ENCODE data around the gene HNF1B.

Gene HNF1B

DNA sequence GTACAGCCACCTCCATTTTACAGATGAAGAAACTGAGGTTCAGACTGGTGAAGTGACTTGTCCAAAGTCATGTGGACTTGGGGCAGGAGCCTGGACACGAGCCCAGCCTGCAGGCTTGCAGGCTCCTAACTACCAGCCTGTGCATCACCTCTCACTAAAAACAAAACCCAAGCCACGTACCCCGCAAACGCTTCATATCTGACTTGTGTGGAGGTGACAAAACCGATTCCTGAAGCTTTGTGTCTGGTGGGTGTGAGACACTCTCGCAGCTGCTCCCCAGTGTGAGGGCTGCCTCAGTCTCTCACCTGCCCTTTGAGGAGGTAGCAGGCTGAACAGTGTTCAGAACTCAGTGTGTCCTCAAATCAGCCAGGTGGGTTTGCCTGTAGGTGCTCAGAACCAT is 8.4 kb downstream of the HNF1B start:
- DNase-seq (ENCODE audit: low read depth): no peak

DNA sequence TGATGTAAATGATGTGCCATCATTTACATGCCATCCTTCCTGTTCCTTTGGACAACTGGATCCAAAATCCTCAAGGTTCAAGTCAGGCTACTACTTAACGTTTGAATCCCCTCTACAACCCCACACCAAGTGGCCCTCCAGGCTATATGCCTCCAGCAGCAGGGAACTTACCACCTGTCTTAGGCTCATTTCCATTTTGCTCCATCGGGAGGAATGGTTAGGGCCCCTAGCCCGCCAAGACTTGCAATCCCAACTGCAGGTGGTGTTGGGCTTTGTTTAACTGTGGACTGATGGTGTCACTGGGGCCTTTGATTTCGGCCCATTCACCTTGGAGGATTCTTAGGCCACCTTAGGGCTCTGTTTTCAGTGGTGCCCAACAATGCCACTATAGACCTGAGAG is 9.7 kb downstream of the HNF1B start:
- DNase-seq (ENCODE audit: low read depth): no peak

- no peak for DNase-seq (ENCODE audit: low read depth)
Measured at GRCh38 chr17:37732316-37732715, 12.5 kb downstream of the HNF1B start.

DNA sequence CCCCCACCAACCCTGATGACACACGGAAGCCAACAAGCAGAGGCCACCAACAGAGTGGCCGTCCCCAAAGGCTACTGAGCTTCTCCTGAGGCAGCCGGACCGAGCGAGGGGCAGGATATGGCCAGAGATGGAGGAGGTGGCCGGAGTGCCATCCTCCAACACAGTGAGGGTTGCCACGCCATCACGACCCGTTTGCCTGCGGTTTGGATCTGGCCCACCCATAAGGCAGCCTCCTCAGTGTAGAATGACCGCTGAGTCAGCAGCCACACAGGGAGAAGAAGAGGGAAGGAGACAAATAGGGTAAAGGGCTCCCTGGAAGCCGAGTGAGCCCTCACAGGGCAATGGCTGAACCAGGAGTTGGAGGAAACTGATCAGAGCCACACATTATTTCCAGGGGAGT is 13.8 kb downstream of the HNF1B start:
- no peak for DNase-seq (ENCODE audit: low read depth)

- DNase-seq (ENCODE audit: low read depth): no peak
Measured at GRCh38 chr17:37729905-37730304, 15.0 kb downstream of the HNF1B start.

GRCh38 chr17:37726891-37727675 is 17.8 kb downstream of the HNF1B start:
- DNase-seq (ENCODE audit: low read depth): no peak

GRCh38 chr17:37726248-37726647 is 18.6 kb downstream of the HNF1B start:
- DNase-seq (ENCODE audit: low read depth): no peak

DNA sequence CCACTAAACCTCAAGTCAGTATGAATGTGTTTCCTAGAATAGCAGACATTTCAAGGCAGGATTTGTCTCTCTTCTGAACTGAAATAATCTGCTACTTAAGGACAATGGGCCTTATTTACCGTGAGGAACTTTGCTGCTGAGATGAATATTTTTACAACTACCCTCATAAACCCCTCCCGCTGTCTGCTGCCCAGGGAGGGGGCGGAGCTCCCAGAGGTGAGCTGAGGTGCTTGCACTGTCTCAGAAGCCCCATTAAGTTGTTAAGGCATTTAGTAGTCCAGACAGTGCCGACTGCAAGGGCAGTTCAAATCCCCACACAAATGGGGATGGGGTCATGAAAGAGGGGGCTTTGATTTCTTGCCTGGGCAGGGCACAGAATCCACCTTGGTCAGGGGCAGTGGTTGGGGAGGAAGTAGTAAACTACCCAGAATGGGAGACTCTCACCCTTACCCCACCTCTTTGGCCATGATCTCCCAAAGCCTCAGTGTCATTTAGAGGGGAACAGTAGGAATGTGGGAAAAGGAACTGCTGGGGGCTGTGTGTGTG is 19.2 kb downstream of the HNF1B start:
- no peak for DNase-seq (ENCODE audit: low read depth)

GRCh38 chr17:37725021-37725595 is 19.8 kb downstream of the HNF1B start:
- DNase-seq (ENCODE audit: low read depth): no peak

DNA sequence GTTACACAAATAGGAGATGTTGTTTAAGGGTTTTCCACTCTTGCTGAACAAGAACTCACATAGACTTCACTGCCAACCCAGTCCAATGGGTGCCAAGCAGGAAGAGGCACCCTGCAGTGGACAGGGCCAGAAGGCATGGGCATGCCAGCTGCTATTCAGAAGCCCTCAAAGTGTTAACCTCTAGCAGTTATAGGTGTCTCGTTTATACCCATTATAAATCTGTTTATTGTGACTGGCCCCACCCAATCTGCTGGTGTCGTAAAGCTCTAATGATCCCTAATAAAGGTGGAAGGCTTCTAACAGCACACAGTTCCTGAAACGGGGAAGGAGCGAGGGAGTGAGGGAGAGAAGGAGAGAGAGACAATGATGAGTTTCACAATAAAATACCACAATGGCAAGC is 23.9 kb downstream of the HNF1B start:
- DNase-seq (ENCODE audit: low read depth): no peak

GRCh38 chr17:37719866-37720265 is 25.0 kb downstream of the HNF1B start:
- DNase-seq (ENCODE audit: low read depth): no peak

- no peak for DNase-seq (ENCODE audit: low read depth)
Measured at GRCh38 chr17:37718324-37719048, 26.4 kb downstream of the HNF1B start.

GRCh38 chr17:37717627-37718323 is 27.1 kb downstream of the HNF1B start:
- no peak for DNase-seq (ENCODE audit: low read depth)

- no peak for DNase-seq (ENCODE audit: low read depth)
Measured at GRCh38 chr17:37714897-37715296, 30.0 kb downstream of the HNF1B start.

DNA sequence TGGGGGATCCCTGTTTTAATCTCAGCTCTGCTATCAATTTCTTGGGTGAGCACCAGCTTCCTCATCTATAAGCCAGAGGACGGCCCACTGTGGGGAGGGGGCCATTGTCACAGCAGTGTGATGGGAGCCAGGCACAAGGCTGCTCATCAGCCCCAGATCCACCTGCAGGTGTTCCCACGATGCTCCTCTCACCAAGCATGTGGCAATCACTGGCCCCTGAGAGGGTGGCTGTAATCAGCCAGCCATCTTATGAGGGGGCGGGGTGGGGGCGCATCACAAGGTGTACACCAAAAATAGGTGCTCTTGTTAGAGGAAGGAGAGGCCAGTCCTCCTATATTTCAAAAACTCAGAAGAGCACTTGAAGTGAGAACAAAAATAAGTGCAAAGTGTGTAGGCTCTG is 31.2 kb downstream of the HNF1B start:
- no peak for DNase-seq (ENCODE audit: low read depth)

DNA sequence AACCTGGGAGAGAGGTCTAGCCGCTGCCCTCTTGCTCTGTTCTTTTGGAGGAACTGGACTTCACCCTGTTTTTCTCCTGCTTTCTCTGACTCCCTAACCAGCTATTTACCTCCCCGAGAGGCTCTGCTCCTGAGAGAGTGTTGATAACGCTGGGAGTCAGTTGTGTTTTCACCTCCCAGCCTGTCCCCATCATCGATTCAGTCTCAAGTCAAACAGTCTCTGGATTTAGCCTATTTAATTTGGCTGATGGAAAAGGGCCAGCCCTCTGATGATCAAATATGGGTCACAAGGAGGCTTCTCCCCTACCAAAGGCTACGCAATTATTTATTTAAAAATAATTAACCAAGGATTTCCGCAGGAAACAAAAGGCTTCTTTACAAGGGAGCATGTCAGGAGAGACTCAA is 31.8 kb downstream of the HNF1B start:
- DNase-seq (ENCODE audit: low read depth): no peak

DNA sequence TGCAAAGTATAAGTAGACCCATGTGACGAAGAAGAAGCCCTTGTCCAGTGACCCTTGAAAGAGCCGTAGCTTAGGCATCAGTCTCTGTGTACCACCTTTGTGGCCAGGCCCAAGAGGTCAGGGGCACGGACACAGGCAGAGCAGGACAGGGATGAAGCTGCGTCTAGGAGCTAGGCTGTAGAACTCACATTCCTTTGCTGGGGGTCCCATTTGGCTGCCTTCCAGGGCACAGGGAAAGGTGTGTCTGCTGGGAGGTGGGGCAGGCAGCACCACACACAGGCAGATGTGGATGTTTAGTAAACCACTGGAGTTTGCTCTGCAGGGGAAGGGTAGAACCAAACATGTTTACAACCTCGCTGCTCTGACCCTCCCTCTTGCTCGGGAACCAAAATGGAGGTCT is 33.7 kb downstream of the HNF1B start:
- no peak for DNase-seq (ENCODE audit: low read depth)

DNA sequence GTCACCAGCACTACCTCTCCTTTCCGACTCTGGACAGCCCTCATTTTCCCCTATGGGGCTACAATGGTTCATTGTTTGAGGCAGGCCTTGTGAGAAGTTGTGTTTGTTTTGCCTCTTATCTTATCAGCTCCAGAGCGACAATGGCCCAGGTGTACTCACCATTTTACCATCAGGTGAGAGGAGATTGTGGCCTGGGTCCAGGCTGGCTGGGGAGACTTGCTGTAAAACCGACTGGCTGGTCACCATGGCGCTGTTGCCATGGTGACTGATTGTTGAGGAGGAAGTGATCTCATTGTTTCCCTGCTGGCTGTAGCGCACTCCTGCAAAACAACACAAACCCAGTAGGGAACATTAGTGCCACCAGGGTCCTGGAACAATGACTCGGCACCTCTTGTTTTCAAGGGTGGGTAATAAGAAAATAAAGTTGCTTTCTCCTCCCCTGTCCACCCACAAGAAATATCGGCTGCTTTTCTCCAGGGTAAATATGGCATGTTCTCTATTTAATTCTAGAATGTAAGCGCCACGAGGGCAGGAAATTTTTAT is 34.4 kb downstream of the HNF1B start:
- no peak for DNase-seq (ENCODE audit: low read depth)

DNA sequence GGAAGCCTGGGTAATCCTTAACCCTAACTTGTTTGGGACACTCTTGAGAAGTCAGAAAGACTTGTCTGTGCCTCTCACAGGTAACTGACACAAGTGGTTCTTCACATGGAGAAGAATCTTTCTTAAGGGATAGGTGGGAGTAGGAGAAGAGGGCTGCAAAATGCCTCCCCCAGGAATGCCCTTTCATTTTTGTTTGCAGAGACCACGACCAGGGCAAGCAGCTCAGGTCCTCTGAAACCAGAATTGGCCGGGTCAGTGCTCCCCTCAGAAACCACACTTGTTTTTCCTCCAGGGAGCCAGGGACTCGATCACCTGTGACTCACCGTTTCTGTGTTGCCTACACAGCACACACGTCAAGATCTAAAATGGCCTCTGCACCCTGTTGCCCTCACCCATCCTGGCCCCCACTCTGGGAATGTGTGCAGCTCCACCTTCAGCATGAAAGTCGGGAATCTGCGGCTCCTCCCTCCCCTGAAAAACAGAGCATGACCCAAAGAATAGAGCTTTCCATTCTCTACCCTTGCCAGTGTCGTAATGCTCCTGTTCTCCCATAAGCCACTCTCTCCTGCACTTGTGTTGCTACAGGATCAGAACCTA is 36.1 kb downstream of the HNF1B start:
- DNase-seq (ENCODE audit: low read depth): no peak

GRCh38 chr17:37708008-37708615 is 36.7 kb downstream of the HNF1B start:
- no peak for DNase-seq (ENCODE audit: low read depth)

DNA sequence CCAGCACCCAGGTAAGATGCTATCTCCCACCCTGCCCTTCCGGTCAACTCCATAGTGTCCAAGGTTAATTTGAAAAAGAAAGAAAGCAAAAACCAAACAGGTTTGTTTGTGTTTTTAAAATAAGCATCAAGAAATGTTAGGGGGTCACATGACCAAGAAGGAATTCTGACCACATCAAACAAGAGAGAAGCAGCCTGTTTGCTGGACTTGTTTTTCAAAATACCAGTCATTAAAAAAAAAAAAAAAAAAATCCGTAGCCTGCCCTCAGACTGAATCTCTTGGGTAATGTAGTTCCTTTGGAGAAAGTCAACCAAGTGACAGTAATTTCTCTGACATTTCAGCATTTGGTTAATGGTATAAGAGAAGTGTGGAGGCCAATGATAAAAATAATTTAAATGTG is 38.4 kb downstream of the HNF1B start:
- DNase-seq (ENCODE audit: low read depth): no peak

Data from HS-5 (cell line).